SK-N-SH treated with all-trans-retinoic acid at 6 μM for 48 hours (cell line): ENCODE results near the gene EXD3.

Experiments used
- ATAC-seq: fragments of 200-7000 bp; cut with Tn5 transposase; 3 replicates; pipeline ENCODE4 v1.9.1; 2020; ENCODE audit warnings: mild to moderate bottlenecking, moderate library complexity
- ARNTL ChIP-seq: fragments of 450-650 bp; formaldehyde crosslinking; IDR thresholded peaks from 2 replicates; pipeline ENCODE4 v1.5.0; 2020; ENCODE audit warnings: low read depth, mild to moderate bottlenecking, moderate library complexity, borderline replicate concordance
- BACH2 ChIP-seq: fragments of 250-450 bp; sonication (Bioruptor Pico); IDR thresholded peaks from 2 replicates; pipeline ENCODE4 v1.9.0; 2021; ENCODE audit warnings: mild to moderate bottlenecking, borderline replicate concordance
- CREB5 ChIP-seq: fragments of 250-450 bp; sonication (Bioruptor Pico); IDR thresholded peaks from 2 replicates; pipeline ENCODE4 v1.5.1; 2020; ENCODE audit warnings: low read depth, mild to moderate bottlenecking, moderate library complexity
- CSDC2 ChIP-seq: fragments of 250-450 bp; sonication (Bioruptor Pico); IDR thresholded peaks from 2 replicates; pipeline ENCODE4 v1.5.0; 2020; ENCODE audit warnings: mild to moderate bottlenecking, moderate library complexity
- CSRNP3 ChIP-seq: fragments of 250-450 bp; sonication (Bioruptor Pico); IDR thresholded peaks from 2 replicates; pipeline ENCODE4 v1.5.1; 2021; ENCODE audit warnings: mild to moderate bottlenecking, moderate library complexity
- ESRRG ChIP-seq: fragments of 250-450 bp; sonication (Bioruptor Pico); IDR thresholded peaks from 2 replicates; pipeline ENCODE4 v1.6.1; 2021; ENCODE audit warnings: mild to moderate bottlenecking
- GLIS3 ChIP-seq: fragments of 250-450 bp; sonication (Bioruptor Pico); IDR thresholded peaks from 2 replicates; pipeline ENCODE4 v1.5.0; 2020; ENCODE audit warnings: mild to moderate bottlenecking, moderate library complexity
- ISL1 ChIP-seq: fragments of 250-450 bp; sonication (Bioruptor Pico); IDR thresholded peaks from 2 replicates; pipeline ENCODE4 v2.1.2; 2022; ENCODE audit warnings: mild to moderate bottlenecking, moderate library complexity
- OSR1 ChIP-seq: fragments of 250-450 bp; sonication (Bioruptor Pico); IDR thresholded peaks from 2 replicates; pipeline ENCODE4 v1.8.0; 2022; ENCODE audit warnings: moderate library complexity, mild to moderate bottlenecking, inconsistent platforms
- POU6F1 ChIP-seq: fragments of 250-450 bp; sonication (Bioruptor Pico); IDR thresholded peaks from 2 replicates; pipeline ENCODE4 v1.8.0; 2021; ENCODE audit warnings: low read depth, mild to moderate bottlenecking, moderate library complexity, borderline replicate concordance
- PPARA ChIP-seq: fragments of 250-450 bp; sonication (Bioruptor Pico); IDR thresholded peaks from 2 replicates; pipeline ENCODE4 v1.5.0; 2020; ENCODE audit warnings: mild to moderate bottlenecking, borderline replicate concordance
- RARB ChIP-seq: fragments of 250-450 bp; sonication (Bioruptor Pico); IDR thresholded peaks from 2 replicates; pipeline ENCODE4 v1.8.0; 2021; ENCODE audit warnings: mild to moderate bottlenecking, moderate library complexity
- SNAI2 ChIP-seq: fragments of 250-450 bp; sonication (Bioruptor Pico); IDR thresholded peaks from 2 replicates; pipeline ENCODE4 v1.5.0; 2020; ENCODE audit warnings: mild to moderate bottlenecking, moderate library complexity
- TCF4 ChIP-seq: fragments of 250-450 bp; sonication (Bioruptor Pico); IDR thresholded peaks from 2 replicates; pipeline ENCODE4 v1.8.0; 2021; ENCODE audit warnings: mild to moderate bottlenecking, moderate library complexity, borderline replicate concordance
- TSHZ2 ChIP-seq: fragments of 250-450 bp; sonication (Bioruptor Pico); IDR thresholded peaks from 2 replicates; pipeline ENCODE4 v1.5.0; 2020; ENCODE audit warnings: mild to moderate bottlenecking, moderate library complexity
- ZC3H10 ChIP-seq: fragments of 250-450 bp; sonication (Bioruptor Pico); IDR thresholded peaks from 2 replicates; pipeline ENCODE4 v1.5.1; 2021; ENCODE audit warnings: mild to moderate bottlenecking, moderate library complexity
- ZFP3 ChIP-seq: fragments of 250-450 bp; sonication (Bioruptor Pico); IDR thresholded peaks from 2 replicates; pipeline ENCODE4 v1.5.0; 2020; ENCODE audit warnings: mild to moderate bottlenecking, moderate library complexity
- ZFP30 ChIP-seq: fragments of 450-650 bp; formaldehyde crosslinking; IDR thresholded peaks from 2 replicates; pipeline ENCODE4 v1.5.0; 2022; ENCODE audit warnings: mild to moderate bottlenecking, moderate library complexity
- ZNF565 ChIP-seq: fragments of 450-650 bp; formaldehyde crosslinking; conservative IDR thresholded peaks from 2 replicates; pipeline ENCODE4 v1.5.0; 2020; ENCODE audit warnings: low read depth, mild to moderate bottlenecking, moderate library complexity
- ZNF70 ChIP-seq: fragments of 450-650 bp; formaldehyde crosslinking; IDR thresholded peaks from 2 replicates; pipeline ENCODE4 v1.5.0; 2020; ENCODE audit warnings: mild to moderate bottlenecking, moderate library complexity
- ZNF8 ChIP-seq: fragments of 450-650 bp; formaldehyde crosslinking; IDR thresholded peaks from 2 replicates; pipeline ENCODE4 v1.5.0; 2020; ENCODE audit warnings: mild to moderate bottlenecking, moderate library complexity

Gene EXD3

GRCh38 chr9:137434498-137435380 is 11.8 kb upstream of the EXD3 start:
- TF ChIP-seq GLIS3 (CRISPR knock-in tag), result no peak
- no peak for TF ChIP-seq ZNF565 (CRISPR knock-in tag)
- TF ChIP-seq ZFP30, result no peak
- no peak for TF ChIP-seq ZNF8 (CRISPR knock-in tag)
- no peak for TF ChIP-seq CREB5 (CRISPR knock-in tag)
- no peak for TF ChIP-seq TCF4 (CRISPR knock-in tag)
- TF ChIP-seq RARB (CRISPR knock-in tag), result no peak
- TF ChIP-seq CSDC2 (CRISPR knock-in tag), result no peak
- TF ChIP-seq TSHZ2 (CRISPR knock-in tag), result no peak
- TF ChIP-seq, all 23 proteins: peak for 0
- no peak for ATAC-seq

- ATAC-seq, result no peak
- TF ChIP-seq ZFP3 (CRISPR knock-in tag) (no peak), SNAI2 (CRISPR knock-in tag) (no peak), ESRRG (no peak), RARB (CRISPR knock-in tag) (no peak), CSRNP3 (no peak), ZNF565 (CRISPR knock-in tag) (no peak), BACH2 (CRISPR knock-in tag) (no peak), ARNTL (CRISPR knock-in tag) (no peak), ZC3H10 (CRISPR knock-in tag) (no peak), ZFP30 (no peak)
Measured at GRCh38 chr9:137433916-137434431, 11.0 kb upstream of the EXD3 start.

GRCh38 chr9:137433349-137433915 is 10.5 kb upstream of the EXD3 start:
- no peak for ATAC-seq
- no peak for TF ChIP-seq OSR1 (CRISPR knock-in tag)
- no peak for TF ChIP-seq RARB (CRISPR knock-in tag)
- TF ChIP-seq SNAI2 (CRISPR knock-in tag), result no peak
- TF ChIP-seq ZC3H10 (CRISPR knock-in tag), result no peak
- no peak for TF ChIP-seq PPARA (CRISPR knock-in tag)
- TF ChIP-seq BACH2 (CRISPR knock-in tag), result no peak
- no peak for TF ChIP-seq ZNF8 (CRISPR knock-in tag)
- TF ChIP-seq CSRNP3, result no peak
- no peak for TF ChIP-seq ZNF70 (CRISPR knock-in tag)
- TF ChIP-seq POU6F1 (CRISPR knock-in tag), result no peak
- no peak for TF ChIP-seq ISL1
